ENCODE measurements around the gene COX8C.

COX8C gene

GRCh38 chr14:93317875-93318807 is 28.8 kb upstream of the COX8C start:
- Mint-ChIP-seq H3K4me3 (no peak overlapping the region), H3K36me3 (ENCODE audit: low read depth) (peaks cover 5% of the 10 kb centered on the region), H3K4me1 (peaks cover 32% of the 10 kb centered on the region), H3K27me3 (ENCODE audit: low read depth) (no peaks in the 10 kb centered on the region), H3K27ac (peak overlapping the region; percentile 4 to 79 (median 51)), H3K9me3 (no peaks in the 10 kb centered on the region)
- TF ChIP-seq CTCF (IDR thresholded peaks at IDR 0.05; ENCODE audit: unreplicated experiment in 3 of 3), result no peak

GRCh38 chr14:93318927-93319326 is 28.1 kb upstream of the COX8C start:
- no peaks in the 10 kb centered on the region for H3K9me3 Mint-ChIP-seq
- H3K4me3 Mint-ChIP-seq, result no peak overlapping the region
- H3K4me1 Mint-ChIP-seq, result peaks cover 32% of the 10 kb centered on the region
- H3K36me3 Mint-ChIP-seq (ENCODE audit: low read depth), result peaks cover 7% of the 10 kb centered on the region
- no peaks in the 10 kb centered on the region for H3K27me3 Mint-ChIP-seq (ENCODE audit: low read depth)
- peak overlapping the region; percentile 4 to 79 (median 15) for H3K27ac Mint-ChIP-seq
- no peak for TF ChIP-seq CTCF (IDR thresholded peaks at IDR 0.05; ENCODE audit: unreplicated experiment in 3 of 3)

GRCh38 chr14:93319494-93319893 is 27.5 kb upstream of the COX8C start:
- H3K27ac Mint-ChIP-seq, result peak overlapping the region; percentile 4 to 79 (median 15)
- H3K27me3 Mint-ChIP-seq (ENCODE audit: low read depth), result no peaks in the 10 kb centered on the region
- peaks cover 10% of the 10 kb centered on the region for H3K36me3 Mint-ChIP-seq (ENCODE audit: low read depth)
- peaks cover 33% of the 10 kb centered on the region for H3K4me1 Mint-ChIP-seq
- H3K9me3 Mint-ChIP-seq, result no peaks in the 10 kb centered on the region
- no peak for TF ChIP-seq CTCF (IDR thresholded peaks at IDR 0.05; ENCODE audit: unreplicated experiment in 3 of 3)
- no peak overlapping the region for H3K4me3 Mint-ChIP-seq

- Mint-ChIP-seq H3K27me3 (ENCODE audit: low read depth) (no peaks in the 10 kb centered on the region), H3K4me1 (peaks cover 37% of the 10 kb centered on the region), H3K27ac (peak overlapping the region; percentile 4 to 79 (median 15)), H3K9me3 (no peaks in the 10 kb centered on the region), H3K36me3 (ENCODE audit: low read depth) (peaks cover 15% of the 10 kb centered on the region), H3K4me3 (no peak overlapping the region)
- no peak for TF ChIP-seq CTCF (IDR thresholded peaks at IDR 0.05; ENCODE audit: unreplicated experiment in 3 of 3)
Observed at GRCh38 chr14:93319958-93320357, 27.0 kb upstream of the COX8C start.

- TF ChIP-seq CTCF (IDR thresholded peaks at IDR 0.05; ENCODE audit: unreplicated experiment in 3 of 3), result no peak
- Mint-ChIP-seq H3K36me3 (ENCODE audit: low read depth) (peaks cover 15% of the 10 kb centered on the region), H3K27me3 (ENCODE audit: low read depth) (no peaks in the 10 kb centered on the region), H3K4me3 (no peak overlapping the region), H3K9me3 (no peaks in the 10 kb centered on the region), H3K4me1 (peaks cover 37% of the 10 kb centered on the region), H3K27ac (peak overlapping the region; percentile 4 to 79 (median 13))
Observed at GRCh38 chr14:93320489-93320888, 26.5 kb upstream of the COX8C start.

Measured in nephron (organoid).